GM19452 (cell line): ENCODE measurements around the gene PLA2G10.
A peak's percentile ranks its signal among the peaks of the same experiment; 100 is the strongest.
"Not testable (repeated sequence)": the region's sequence is repeated elsewhere in the genome, so short reads cannot be mapped to it uniquely, and the experiment has no call there.

Experiments used
- ATAC-seq: cut with Tn5 transposase; IDR thresholded peaks from one replicate; pipeline ENCODE4 v1.9.1; 2021; ENCODE audit not compliant: unreplicated experiment

Gene PLA2G10, protein sequence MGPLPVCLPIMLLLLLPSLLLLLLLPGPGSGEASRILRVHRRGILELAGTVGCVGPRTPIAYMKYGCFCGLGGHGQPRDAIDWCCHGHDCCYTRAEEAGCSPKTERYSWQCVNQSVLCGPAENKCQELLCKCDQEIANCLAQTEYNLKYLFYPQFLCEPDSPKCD

GRCh38 chr16:14694129-14694528 lies at the start of gene PLA2G10:
TSS of gene PLA2G10 (minus strand) at chr16:14694308. CDS start at chr16:14694229, 79 bp downstream.
- not testable (repeated sequence) for ATAC-seq

DNA sequence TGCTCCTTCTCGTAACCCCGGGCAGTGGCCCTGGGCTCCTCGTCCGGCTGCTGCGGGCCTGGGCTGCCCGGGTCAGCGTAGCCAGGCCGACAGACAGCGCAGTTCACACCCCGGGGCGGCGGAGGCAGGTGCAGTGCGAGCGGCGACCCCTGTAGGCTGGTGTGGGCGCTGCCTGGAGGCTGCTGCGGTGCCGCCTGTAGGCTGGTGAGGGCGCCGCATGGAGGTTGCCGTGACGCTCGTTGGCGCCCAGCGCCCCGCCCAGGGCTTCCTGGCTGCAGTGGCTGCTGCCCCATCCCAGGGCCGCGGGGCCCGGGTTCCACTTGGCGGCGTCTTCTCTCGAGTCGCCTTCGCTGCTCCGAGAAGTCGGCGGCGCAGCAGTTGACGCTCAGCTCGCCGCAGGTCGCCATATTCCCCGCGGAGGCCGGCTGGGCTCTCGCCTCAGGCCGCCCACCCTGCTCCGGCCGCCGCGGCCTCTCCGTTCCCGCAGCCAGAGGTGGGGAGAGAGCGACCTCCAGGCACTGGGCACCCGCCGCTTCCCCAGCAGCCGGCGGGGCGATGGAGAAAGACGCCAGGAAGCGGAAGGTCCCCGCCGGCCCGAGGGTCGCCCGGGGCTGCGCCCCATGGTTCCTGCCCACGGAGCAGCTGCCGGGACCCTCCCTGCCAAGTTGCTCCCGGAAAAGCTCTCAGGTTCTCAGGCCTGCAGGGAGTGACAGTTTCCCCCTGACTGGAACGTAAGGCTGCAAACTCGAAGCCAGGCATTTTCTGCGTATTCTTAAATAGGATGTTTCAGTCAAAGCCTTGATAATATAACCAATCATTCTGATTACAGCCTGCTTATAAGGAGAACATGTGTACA lies 48.4 kb upstream of the PLA2G10 start, which contains the start of gene NPIPA2:
TSS of gene NPIPA2 (plus strand) at position 261 of the 856 bp plus-strand sequence. CDS start 5,533 bp downstream, outside the sequence.
- peak; percentile 98 for ATAC-seq

GRCh38 chr16:14741794-14742193 lies 47.7 kb upstream of the PLA2G10 start:
- ATAC-seq = not testable (repeated sequence)

- ATAC-seq = not testable (repeated sequence)
Observed at GRCh38 chr16:14740832-14741385, 46.8 kb upstream of the PLA2G10 start.

- ATAC-seq = not testable (repeated sequence)
Observed at GRCh38 chr16:14733233-14733632, 39.1 kb upstream of the PLA2G10 start.

- peak; percentile 94 for ATAC-seq
Observed at GRCh38 chr16:14703156-14704011, 9.3 kb upstream of the PLA2G10 start, which contains the start of gene NPIPA3. TSS of gene NPIPA3 (plus strand) at chr16:14703411. CDS start at chr16:14708944, 5,533 bp downstream.

- not testable (repeated sequence) for ATAC-seq
Observed at GRCh38 chr16:14702672-14703071, 8.6 kb upstream of the PLA2G10 start.

DNA sequence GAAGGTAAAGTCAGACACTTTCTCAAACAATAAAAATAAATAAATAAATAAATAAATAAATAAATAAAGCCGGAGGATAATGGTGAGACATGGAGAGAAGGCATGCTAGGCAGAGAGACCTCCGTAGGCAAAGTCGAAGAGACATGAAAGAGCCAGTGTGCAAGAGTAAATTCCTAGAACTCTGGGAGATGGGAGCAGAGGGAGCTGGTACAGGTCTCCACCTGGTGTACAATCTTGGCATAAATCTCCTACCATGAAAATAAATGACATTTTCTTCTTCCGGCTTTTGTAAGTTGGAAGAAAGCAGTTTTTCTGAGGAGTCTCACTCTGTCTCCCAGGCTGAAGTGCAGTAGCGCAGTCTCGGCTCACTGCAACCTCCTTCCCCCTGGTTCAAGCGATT lies 7.8 kb upstream of the PLA2G10 start:
- ATAC-seq = not testable (repeated sequence)

GRCh38 chr16:14685870-14686793 lies 8.0 kb downstream of the PLA2G10 start:
- not testable (repeated sequence) for ATAC-seq

DNA sequence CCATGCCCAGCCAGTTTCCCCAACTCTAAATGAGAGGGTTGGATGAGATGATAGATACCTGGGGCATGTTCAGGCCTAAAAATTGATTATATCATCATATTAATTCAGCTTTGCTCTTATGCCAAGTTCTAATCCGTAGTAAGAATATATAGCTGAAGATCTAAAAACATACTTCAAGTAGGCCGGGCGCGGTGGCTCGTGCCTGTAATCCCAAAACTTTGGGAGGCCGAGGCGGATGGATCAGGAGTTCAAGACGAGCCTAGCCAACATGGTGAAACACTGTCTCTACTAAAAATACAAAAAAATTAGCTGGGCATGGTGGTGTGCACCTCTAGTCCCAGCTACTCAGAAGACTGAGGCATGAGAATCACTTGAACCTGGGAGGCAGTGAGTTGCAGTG lies 12.0 kb downstream of the PLA2G10 start:
- no peak for ATAC-seq

- ATAC-seq = no peak
Observed at GRCh38 chr16:14681115-14681514, 13.0 kb downstream of the PLA2G10 start.

- ATAC-seq = not testable (repeated sequence)
Observed at GRCh38 chr16:14680396-14680795, 13.7 kb downstream of the PLA2G10 start.

GRCh38 chr16:14678748-14679497 lies 15.2 kb downstream of the PLA2G10 start:
- no peak for ATAC-seq

- ATAC-seq = no peak
Observed at GRCh38 chr16:14677627-14678026, 16.5 kb downstream of the PLA2G10 start.

- ATAC-seq = no peak
Observed at GRCh38 chr16:14676633-14677032, 17.5 kb downstream of the PLA2G10 start.

DNA sequence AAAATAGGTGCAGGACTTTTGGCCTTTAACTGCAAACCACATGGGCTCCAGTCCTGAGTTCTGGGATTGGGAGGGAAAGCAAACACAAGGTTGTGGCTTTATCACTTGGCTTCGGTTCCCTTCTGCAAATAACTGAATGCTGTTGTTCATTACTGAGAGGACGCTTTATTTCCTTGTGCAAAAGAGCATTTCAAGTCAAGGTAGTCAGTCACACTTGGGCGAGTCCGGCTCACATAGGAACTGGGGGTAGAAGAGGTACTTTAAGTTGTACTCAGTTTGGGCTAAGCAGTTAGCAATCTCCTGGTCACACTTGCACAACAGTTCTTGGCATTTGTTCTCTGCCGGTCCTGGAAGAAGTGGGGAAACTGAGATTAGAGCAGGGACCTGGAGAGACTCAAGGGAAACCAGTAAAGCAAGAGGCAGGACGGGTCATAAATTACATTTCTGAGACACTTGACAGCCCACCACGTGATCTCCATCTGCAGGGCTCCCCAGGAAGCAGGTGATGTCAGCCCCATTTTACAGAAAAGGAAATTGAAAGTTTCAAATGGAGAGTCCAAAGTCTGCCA lies 21.6 kb downstream of the PLA2G10 start:
- ATAC-seq = peak; percentile 73

- no peak for ATAC-seq
Observed at GRCh38 chr16:14669776-14670175, 24.3 kb downstream of the PLA2G10 start.

- ATAC-seq = no peak
Observed at GRCh38 chr16:14668556-14669223, 25.4 kb downstream of the PLA2G10 start.
